Measurements from ENCODE around the gene SVBP.
"Not testable (repeated sequence)": the region's sequence is repeated elsewhere in the genome, so short reads cannot be mapped to it uniquely, and the experiment has no call there.

The SVBP gene, protein sequence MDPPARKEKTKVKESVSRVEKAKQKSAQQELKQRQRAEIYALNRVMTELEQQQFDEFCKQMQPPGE

DNA sequence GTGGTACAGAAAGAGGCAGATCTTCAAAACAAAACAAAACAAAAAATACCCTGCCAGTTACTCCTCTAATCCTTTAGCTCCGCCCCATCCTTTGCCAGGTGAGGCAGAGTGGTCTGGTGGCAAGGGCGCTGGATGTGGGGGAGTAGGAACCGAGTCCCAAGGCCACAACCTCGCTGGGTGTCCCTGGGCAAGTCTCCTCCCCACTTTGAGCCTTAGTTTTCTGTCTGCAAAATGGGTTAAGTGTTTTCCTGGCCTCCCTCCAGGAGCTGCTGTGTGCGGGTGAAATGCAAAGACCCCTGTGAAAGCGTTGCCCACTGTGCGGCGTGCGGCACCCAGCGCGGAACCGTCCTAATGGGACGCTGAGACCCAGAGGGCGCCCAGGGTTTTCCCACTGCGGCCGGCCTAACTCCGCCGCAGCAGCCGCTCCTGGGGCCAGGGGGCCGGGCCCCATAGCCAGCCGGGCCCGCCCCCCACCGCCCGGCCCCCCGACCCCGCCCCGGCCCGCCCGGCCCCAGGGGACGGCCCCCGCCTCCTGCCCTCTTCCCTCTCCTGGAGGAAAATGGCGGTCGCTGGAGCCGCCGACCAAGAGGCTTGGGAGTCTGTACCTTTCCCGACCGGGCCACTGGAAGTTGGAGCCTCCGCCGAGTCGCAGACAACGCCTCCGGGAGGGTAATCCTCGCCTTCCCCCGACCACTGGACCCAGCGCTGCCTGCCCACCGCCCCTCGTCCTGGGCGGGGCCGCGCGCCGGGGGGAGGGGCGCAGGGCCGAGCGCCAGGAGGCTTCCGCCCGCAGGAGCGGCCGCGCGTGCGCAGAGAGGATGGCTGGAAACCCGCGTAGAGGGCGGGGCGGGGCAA, at the start of gene SVBP, which contains the start of gene ERMAP:
SVBP (minus strand) TSS at position 813 of the 855 bp plus-strand sequence. CDS start 853 bp downstream, outside the sequence.
ERMAP (plus strand) TSS at position 538 of the 855 bp plus-strand sequence. CDS start 13,327 bp downstream, outside the sequence.
- peak; percentile 68 to 72 for DNase-seq (ENCODE audit: low read depth in 2 of 2)

DNA sequence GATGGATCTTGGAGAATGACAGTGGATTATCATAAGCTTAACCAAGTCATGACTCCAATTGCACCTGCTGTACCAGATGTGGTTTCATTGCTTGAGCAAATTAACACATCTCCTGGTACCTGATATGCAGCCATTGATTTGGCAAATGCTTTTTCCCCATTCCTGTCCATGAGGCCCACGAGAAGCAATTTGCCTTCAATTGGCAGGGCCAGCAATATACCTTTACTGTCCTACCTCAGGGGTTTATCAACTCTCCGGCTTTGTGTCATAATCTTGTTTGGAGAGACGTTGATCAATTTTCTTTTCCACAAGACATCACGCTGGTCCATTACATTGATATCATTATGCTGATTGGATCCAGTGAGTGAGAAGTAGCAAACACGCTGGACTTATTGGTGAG, 49.4 kb upstream of the SVBP start:
- DNase-seq (ENCODE audit: low read depth in 2 of 2) = no peak

DNA sequence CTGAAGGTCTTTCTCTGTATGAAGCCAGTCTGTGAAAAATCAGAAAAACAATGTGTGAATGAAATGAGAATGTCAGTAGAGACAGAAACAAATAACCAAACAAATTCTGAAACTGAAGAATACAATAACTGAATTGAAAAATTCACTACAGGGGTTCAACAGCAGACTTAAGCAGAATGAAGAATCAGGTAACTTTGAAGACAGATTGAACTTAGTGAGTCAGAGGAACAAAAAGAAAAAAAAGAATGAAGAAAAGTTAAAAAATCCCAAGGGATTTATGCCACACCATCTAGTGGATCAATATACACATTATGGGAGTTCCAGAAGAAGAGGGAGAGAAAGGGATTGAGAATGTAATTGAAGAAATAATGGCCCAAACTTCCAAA, 43.8 kb upstream of the SVBP start:
- no peak for DNase-seq (ENCODE audit: low read depth in 2 of 2)

DNA sequence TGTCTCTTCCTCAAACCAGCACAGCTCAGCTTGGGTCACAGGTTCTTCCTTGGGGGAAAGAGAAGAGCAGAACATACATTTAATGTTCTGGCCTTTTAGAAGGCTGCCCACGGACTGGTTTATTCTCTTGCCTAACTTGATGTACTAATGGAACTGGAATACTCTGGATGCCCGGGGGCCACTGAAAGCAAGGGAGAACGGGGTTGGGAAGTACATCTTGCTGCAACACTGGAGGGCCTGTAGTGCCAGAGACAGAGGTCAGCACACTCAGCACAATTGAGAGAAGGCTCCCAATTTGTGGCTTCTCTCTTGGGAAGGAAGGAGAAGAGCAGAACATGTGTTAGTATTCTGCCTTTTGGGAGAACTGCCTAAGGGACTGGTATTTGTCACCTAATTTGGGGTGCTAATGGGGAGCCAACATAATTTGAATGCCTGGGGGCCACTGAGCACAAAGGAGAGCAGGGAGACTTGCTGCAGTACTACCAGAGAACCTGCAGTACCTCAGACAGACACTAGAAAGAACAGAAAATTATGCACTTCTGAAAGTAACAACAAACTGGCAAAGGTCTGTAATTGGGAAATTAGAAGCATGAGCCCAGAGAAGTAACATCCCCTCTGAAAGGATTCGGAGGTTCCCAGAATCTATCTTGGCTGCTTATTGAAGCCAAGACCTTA, 43.3 kb upstream of the SVBP start:
- no peak for DNase-seq (ENCODE audit: low read depth in 2 of 2)

DNA sequence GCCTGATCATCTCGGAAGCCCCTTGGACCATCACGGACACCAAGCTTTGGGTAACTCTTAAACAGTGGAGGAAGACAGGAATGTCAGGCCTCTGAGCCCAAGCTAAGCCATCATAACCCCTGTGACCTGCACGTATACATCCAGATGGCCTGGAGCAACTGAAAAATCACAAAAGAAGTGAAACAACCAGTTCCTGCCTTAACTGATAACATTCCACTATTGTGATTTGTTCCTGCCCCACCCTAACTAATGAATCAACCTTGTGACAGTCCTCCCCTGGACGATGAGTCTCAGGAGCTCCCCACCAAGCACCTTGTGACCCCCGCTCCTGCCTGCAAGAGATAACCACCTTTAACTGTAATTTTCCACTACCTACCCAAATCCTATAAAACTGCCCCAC, 42.2 kb upstream of the SVBP start:
- DNase-seq (ENCODE audit: low read depth in 2 of 2) = not testable (repeated sequence)

DNA sequence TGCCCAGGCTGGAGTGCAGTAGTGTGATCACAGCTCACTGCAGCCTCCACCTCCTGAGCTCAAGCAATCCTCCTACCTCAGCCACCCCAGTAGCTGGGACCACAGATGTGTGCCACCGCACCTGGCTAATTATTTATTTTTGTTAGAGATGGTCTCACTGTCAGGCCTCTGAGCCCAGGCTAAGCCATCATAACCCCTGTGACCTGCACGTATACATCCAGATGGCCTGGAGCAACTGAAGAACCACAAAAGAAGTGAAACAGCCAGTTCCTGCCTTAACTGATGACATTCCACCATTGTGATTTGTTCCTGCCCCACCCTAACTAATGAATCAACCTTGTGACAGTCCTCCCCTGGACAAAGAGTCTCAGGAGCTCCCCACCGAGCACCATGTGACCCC, 39.4 kb upstream of the SVBP start:
- not testable (repeated sequence) for DNase-seq (ENCODE audit: low read depth in 2 of 2)

DNA sequence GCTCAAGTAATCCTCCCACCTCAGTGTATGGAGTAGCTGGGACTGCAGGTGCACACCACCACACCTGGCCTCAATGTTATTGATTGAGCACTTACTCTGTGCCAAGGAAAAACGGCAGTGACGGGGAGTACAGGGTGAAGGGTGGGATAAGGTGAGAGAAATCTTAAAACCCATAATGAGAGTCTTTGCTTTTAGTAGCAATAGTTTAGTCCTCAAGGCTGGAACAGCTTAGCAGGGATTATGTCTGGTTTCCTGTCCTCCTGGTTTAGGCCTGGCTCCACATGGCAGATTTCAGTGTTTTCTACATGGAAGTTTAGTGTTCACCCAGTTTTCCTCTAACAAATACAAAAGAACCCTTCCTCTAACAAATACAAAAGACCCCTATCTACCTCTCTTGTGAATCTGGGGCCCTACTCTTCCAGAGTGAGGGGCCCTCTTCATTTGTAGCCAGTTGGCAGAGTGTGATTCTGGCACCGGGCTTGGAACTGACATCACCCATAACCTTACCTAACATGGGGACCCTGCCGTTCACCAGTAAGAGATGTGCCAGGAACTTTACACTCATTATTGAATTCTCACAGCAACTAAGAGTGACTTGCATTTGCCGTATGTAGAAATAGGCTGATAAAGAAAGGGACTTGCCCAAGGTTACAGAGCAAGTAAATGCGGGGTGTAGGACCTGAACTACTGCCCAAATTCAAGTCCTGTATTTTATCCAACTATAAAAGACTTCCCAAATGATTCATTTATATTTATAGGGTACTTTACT, 36.1 kb upstream of the SVBP start:
- no peak for DNase-seq (ENCODE audit: low read depth in 2 of 2)

DNA sequence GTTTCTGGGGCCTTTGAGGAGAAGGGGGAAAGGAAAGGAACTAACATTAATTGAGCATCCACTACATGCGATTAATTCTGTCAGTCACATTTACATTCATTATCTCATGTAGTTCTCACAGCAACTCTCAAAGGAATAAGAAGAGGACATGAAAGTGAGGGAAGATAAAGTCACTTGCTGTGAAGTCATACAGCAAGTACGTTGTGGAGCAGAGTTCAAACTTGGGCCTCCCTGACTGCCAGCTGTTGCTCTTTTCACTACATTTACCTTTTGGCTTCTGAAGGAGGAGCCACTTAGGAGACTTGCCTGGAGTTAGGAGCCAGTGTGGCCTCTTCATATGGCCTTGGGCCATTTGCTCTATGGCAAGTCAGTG, 35.4 kb upstream of the SVBP start:
- no peak for DNase-seq (ENCODE audit: low read depth in 2 of 2)

DNA sequence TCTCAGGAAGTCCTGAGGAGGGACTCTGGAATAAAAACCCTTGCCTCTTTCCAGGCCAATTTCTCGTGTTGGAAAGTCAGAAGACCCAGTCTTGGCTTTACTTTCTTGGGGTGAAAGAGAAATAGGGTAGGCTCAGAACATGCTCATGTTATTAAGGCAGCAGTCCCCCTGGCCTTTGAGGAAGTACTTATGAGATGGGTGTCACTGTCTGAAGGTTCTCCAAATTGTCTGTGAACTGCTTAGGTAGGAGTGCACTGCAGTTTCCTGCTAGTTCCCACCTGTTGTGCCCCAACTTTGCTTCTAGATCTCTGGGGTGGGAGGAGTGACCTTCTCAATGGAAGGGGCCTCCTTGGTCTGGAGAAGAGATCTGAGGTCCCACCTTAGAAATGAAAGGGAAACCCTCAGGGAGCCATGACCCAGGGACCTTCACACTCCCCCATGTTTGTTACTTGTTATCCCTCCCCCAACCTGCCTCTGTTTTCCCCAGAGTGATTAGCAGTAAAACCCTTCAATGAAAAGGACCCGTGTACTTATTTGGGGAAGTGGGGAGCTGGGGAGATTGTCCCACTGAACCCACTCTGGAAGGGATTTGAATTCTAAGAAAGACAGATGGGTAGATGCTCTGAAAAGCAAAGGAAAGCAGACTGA, 34.9 kb upstream of the SVBP start:
- no peak for DNase-seq (ENCODE audit: low read depth in 2 of 2)

DNA sequence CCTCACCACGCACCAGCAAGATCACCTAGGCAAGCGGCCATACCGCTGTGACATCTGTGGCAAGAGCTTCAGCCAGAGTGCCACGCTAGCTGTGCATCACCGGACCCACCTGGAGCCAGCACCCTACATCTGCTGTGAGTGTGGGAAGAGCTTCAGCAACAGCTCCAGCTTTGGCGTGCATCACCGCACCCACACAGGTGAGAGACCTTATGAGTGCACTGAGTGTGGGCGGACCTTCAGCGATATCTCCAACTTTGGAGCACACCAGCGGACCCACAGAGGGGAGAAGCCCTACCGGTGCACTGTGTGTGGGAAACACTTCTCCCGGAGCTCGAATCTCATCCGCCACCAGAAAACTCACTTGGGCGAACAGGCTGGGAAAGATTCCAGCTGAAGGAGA, 34.2 kb upstream of the SVBP start:
- DNase-seq (ENCODE audit: low read depth in 2 of 2) = no peak

DNA sequence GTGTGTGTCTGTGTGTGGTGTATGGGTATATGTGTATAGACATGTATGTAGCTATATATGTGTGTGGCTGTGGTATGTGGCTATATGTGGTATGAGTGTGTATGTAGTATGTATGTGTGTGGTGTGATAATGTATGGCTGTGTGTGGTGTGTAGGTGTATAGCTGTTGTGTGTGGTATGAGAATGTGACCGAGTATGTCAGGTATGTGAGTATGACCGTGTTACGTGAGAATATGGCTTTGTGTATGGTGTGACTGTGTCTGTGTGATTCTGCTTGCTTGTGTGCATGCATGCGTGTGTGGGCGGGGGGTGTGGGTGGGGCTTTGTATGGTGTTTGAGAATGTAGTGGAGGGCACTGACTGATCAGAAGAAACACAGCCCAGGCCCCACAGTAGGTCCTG, 32.7 kb upstream of the SVBP start:
- DNase-seq (ENCODE audit: low read depth in 2 of 2) = no peak

DNA sequence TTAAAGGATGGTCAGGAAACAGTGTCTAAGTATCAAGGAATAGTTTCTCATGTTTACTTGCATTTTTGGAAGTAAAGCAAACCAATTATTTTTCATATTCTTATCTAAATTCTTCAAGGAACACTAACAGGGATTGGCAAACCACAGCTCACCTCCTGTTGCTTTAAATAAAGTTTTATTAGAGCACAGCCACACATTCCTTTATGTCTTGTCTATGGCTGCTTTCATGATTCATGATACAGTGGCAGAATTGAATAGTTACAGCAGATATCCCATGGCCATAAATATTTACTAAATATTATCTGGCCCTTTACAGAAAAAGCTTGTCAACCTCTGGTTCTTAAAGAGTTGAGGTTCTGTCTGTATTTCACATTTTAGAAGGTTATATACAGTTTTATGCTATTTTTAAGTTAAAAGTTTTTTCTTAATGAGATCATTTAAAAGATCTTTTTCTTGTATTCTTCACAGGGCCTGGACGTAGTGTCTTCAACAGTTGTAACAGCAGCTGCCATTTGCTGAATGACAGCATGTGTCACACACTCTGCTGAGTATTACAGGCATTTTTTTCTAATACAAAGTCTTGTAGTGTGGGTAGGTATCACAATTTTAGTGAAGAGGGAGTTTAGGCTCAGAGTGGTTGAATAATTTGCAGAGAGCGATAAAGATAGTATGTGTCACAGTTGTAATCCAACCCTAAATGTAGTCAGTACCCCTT, 31.8 kb upstream of the SVBP start:
- DNase-seq (ENCODE audit: low read depth in 2 of 2) = no peak

DNA sequence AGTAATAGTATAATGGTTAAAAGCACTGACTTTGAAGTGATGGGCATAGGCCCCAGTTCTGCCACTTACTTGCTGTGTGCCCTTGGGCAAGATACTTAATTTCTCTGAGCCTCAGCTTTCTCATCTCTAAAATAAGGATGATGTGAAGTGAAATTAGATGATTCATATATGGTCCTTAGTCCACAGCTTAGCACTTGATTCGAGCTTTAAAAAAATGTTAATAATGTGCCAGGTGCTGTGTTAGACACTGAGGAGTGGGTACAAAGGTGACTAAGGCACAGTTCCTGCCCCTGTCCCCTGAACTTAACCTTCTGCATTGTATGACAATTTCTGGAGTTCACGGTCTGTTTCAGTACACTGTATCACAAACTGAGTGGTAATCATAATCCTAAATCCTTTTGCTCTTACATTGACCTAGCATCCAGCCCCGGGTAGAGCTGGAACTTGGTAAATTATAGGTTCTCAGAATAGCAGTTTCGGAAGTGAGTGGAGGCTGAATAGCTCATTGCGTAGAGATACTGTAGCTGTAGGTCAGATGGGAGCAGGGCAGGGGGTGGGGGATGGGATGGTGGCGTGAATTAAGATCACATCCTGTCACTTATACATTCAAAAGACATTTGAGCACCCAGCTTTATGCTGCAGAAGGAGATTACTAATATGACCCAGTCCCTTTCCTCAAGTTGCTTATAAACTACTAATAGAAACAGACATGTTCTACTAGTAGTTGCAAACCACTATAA, 30.7 kb upstream of the SVBP start:
- no peak for DNase-seq (ENCODE audit: low read depth in 2 of 2)

DNA sequence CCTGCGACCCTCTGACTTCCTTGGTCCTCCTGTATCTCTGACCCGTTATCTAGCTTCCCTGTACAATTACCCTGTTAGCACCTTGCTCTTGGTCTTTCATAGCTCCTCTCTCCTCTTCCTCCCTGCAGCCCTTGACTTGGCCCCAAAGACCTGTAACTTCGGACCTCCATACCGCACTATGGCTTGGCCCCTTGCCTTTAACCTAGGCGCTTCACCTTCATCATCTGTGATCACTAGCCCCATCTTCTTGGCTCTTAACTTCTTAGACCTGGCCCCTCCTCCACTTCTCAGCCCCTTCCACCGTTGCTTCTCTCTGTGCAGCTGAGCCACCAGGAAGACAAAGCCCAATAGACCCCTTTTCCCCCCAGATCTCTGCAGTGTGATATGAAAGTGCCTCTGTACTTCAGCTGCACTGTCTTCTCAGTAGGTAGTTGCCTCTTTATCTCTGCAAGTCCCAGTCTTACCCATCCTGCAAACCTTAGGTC, 30.0 kb upstream of the SVBP start:
- no peak for DNase-seq (ENCODE audit: low read depth in 2 of 2)

DNA sequence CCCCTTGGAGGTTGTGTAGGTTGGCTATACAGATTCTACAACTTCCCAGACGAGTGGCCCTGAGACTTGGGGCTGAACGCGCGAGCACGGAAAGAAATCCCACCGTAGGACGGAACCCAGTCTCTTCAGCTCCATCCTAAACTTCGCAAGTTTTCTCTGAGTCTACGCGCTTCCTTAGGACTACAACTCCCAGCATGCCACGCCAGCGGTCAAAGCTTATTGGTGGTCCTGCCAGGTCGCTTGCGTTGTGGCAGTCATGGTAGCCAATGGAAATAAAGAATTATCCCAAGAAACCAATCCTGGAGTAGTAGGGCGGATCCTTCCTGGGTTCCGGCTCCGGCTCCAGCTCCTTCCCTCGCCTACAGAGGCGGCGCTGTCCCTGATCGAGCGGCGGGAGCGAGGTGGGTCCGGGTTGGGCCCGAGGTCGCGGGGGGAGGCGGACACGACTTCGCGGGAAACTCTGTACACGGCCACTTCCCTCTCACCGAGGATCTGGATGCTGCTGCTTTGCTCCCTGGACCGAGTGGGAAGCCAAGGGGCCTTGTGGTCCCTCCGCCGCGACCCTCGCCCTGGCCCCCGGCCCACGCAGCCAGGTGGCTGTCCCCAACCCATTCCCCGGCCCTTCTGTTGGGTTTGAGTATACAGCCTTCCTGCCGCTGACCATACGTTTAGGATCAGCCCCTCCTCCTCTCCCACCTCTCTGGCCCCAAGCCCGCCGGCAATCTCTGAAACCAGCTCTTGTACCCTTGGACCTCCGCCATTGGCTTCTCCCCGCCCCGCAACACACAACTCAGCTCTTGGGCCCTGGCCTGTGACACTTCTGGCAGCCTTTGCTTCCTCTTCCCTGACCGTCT, 29.3 kb upstream of the SVBP start, which contains the start of gene ZNF691:
ZNF691 (plus strand) TSS at position 357 of the 854 bp plus-strand sequence. CDS start 3,046 bp downstream, outside the sequence.
- DNase-seq (ENCODE audit: low read depth in 2 of 2) = peak; percentile 91 to 93

DNA sequence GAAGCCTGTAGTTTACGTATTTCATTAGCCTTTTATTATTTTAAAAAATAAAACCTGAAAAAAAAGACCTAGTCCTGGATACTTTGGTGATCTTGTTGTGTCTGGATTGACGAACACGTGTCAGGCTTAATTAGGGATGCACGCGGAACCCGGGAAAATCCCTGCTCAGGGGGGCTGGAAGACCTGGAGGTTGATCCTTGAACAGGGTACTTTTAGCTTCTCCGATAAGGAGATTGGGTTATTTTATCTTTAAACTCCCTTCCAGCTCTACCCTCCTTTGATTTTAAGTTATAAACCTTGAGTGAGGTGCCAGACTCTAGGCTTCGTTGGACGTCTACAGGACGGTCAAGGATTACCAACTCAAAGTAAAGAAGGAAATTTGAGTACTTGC, 28.7 kb upstream of the SVBP start:
- DNase-seq (ENCODE audit: low read depth in 2 of 2) = no peak

DNA sequence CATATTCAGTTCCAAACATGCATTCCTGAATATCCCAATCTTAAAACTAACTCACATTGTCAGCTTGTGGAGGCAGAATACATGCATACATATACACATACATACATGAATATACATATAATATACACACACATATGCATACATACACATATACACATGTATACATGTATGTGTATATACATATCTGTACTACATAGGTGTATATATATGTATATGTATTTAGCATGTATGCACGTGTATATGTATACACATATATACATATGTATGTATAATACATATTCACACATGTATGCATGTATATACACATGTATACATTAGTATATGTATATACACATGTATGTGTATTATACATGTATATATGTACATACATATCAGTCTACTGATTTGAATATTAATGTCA, 28.0 kb upstream of the SVBP start:
- DNase-seq (ENCODE audit: low read depth in 2 of 2) = no peak

DNA sequence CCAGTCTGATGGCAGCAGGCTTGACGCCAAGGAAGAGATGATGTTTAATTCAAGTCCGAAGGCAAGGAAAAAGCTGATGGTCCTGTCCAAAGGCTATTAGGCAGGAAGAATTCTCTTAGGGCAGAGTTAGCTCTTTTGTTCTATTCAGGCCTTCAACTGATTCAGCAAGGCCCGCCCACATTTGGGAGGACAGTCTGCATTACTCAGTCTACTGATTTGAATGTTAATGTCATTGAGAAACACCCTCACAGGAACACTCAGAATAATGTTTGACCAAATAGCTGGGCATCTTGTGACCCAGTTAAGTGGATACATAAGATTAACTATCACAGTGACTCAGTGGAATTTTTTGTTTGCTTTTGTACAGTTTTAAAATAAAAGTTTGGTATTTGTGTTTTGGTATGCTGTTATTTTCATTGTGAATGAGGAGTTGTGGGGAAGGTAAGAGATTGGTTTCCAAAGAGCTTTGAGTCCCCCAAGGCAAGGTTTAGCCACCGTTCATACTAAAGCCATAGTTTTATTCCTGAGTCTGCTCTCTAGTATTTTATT, 27.5 kb upstream of the SVBP start:
- no peak for DNase-seq (ENCODE audit: low read depth in 2 of 2)

Measured in fibroblast of skin of left biceps (primary cell).